ENCODE data around the gene COX5A. TPM values are rescaled to one million over a fixed set of nuclear protein-coding genes. Genes with fewer than 3 reads are reported as not detected.
"Not testable (repeated sequence)": the region's sequence is repeated elsewhere in the genome, so short reads cannot be mapped to it uniquely, and the experiment has no call there.

COX5A gene
- polyA plus RNA-seq, 2 donors = 196 to 331 TPM

DNA sequence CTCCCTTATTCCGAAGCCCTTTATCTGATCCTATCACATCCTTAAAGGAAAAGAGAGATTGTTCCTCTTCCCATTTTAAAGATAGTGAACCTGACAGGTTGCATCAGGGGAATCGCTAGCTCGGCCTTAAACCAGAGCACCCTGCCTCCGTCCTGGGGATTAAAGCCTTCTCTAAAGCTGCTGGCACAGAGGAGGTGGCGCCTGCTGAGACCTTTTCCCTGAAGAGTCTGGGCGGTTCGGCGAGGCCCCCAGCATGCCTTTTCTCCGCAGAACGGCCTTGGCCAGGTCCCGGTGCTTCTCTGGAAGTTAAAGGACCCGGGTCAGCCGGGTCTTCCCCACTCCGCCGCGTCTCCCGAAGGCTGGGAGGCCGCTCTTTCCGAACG is 31.8 kb downstream of the COX5A start:
- peaks cover 0 to 16% of the 10 kb centered on the region in 2 donors for H3K36me3 ChIP-seq (ENCODE audit: control insufficient read depth in 2 of 2, insufficient read depth in 2 of 2, low read length in 1 of 2)
- H3K9me3 ChIP-seq (ENCODE audit: control insufficient read depth in 2 of 2, insufficient read depth in 1 of 2, low read depth in 1 of 2, low read length in 1 of 2) = no peaks in the 10 kb centered on the region
- H3K4me3 ChIP-seq (ENCODE audit: low read depth in 1 of 2, low read length in 2 of 2) = peak overlapping the region; percentile 82 to 83
- no peaks in the 10 kb centered on the region for H3K27me3 ChIP-seq (ENCODE audit: control insufficient read depth in 1 of 2, insufficient read depth in 2 of 2, low read length in 2 of 2)
- 0% methylated on average over 20 of the region's 20 CpGs for WGBS, 2 donors
- peaks cover 4 to 16% of the 10 kb centered on the region in 2 donors for H3K4me1 ChIP-seq (ENCODE audit: control insufficient read depth in 2 of 2, insufficient read depth in 2 of 2, low read length in 1 of 2)
- peak overlapping the region; percentile 92 to 93 for H3K27ac ChIP-seq (ENCODE audit: low read depth in 2 of 2, low read length in 1 of 2)

DNA sequence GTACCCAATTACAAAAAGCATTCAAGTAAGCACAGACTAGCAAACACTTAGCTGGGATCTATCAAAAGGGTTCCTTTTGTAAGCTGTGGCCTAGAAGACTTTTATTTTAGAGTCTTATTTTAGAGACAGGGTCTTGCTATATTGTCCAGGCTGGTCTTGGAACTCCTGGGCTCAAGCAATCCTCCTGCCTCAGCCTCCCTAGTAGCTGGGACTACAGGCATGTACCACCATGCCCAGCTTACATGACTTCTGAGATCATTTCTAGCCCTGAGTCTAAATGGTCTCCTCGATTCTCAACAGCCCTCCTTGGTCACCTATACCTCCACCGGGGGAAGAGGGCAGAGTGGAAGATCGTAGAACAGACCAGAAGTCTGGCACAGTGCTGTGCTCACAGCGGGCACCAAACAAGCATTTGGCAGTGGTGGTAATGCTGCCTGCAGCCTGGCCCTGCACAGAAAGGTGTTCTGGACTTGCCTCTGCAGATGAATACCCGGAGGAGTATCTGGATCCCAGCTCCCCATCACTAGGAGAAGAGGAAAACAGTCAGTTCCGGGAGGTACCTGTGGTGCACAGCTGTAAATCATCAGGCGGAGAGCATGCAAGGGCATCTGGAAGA is 33.6 kb downstream of the COX5A start:
- H3K27ac ChIP-seq (ENCODE audit: low read depth in 2 of 2, low read length in 1 of 2) = no peak overlapping the region

DNA sequence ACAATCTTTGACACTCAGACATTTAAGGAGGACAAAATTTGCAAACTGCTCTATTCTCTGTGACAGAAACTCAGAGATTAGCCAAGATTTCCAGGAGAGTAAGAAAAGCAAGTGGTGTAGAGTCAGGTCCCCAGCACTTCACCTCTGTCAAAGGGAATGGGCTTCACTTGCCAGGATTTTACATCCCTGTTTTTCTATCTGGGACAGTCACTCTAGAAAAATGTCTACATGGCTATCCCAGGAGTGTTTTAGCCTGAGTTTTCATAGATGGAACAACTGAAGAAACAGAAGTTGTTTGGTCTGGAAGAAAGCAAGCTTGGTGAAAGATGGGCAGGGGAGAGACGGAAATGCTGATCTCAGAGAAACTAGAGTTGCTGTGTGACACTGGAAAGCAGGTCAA is 34.2 kb downstream of the COX5A start:
- 91 to 94% methylated on average over 1 of the region's 1 CpG for WGBS, 2 donors
- H3K9me3 ChIP-seq (ENCODE audit: control insufficient read depth in 2 of 2, insufficient read depth in 1 of 2, low read depth in 1 of 2, low read length in 1 of 2) = no peaks in the 10 kb centered on the region
- peaks cover 0 to 30% of the 10 kb centered on the region in 2 donors for H3K36me3 ChIP-seq (ENCODE audit: control insufficient read depth in 2 of 2, insufficient read depth in 2 of 2, low read length in 1 of 2)
- H3K27ac ChIP-seq (ENCODE audit: low read depth in 2 of 2, low read length in 1 of 2) = no peak overlapping the region
- H3K4me3 ChIP-seq (ENCODE audit: low read depth in 1 of 2, low read length in 2 of 2) = no peak overlapping the region
- peaks cover 4 to 16% of the 10 kb centered on the region in 2 donors for H3K4me1 ChIP-seq (ENCODE audit: control insufficient read depth in 2 of 2, insufficient read depth in 2 of 2, low read length in 1 of 2)
- no peaks in the 10 kb centered on the region for H3K27me3 ChIP-seq (ENCODE audit: control insufficient read depth in 1 of 2, insufficient read depth in 2 of 2, low read length in 2 of 2)

More for the DNA sequence above, 33.6 kb downstream of the COX5A start:
- Histone ChIP-seq H3K27me3 (ENCODE audit: control insufficient read depth in 1 of 2, insufficient read depth in 2 of 2, low read length in 2 of 2) (no peaks in the 10 kb centered on the region), H3K36me3 (ENCODE audit: control insufficient read depth in 2 of 2, insufficient read depth in 2 of 2, low read length in 1 of 2) (peaks cover 0 to 30% of the 10 kb centered on the region in 2 donors), H3K9me3 (ENCODE audit: control insufficient read depth in 2 of 2, insufficient read depth in 1 of 2, low read depth in 1 of 2, low read length in 1 of 2) (no peaks in the 10 kb centered on the region), H3K4me3 (ENCODE audit: low read depth in 1 of 2, low read length in 2 of 2) (peak overlapping the region in 1 of 2 donors; percentile 82), H3K4me1 (ENCODE audit: control insufficient read depth in 2 of 2, insufficient read depth in 2 of 2, low read length in 1 of 2) (peaks cover 4 to 16% of the 10 kb centered on the region in 2 donors)
- 90 to 96% methylated on average over 7 of the region's 7 CpGs for WGBS, 2 donors

GRCh38 chr15:74902295-74903075 is 35.4 kb downstream of the COX5A start:
- Histone ChIP-seq H3K27ac (ENCODE audit: low read depth in 2 of 2, low read length in 1 of 2) (peak overlapping the region; percentile 6 to 72), H3K27me3 (ENCODE audit: control insufficient read depth in 1 of 2, insufficient read depth in 2 of 2, low read length in 2 of 2) (no peaks in the 10 kb centered on the region), H3K36me3 (ENCODE audit: control insufficient read depth in 2 of 2, insufficient read depth in 2 of 2, low read length in 1 of 2) (peaks cover 0 to 34% of the 10 kb centered on the region in 2 donors), H3K4me3 (ENCODE audit: low read depth in 1 of 2, low read length in 2 of 2) (no peak overlapping the region), H3K9me3 (ENCODE audit: control insufficient read depth in 2 of 2, insufficient read depth in 1 of 2, low read depth in 1 of 2, low read length in 1 of 2) (no peaks in the 10 kb centered on the region), H3K4me1 (ENCODE audit: control insufficient read depth in 2 of 2, insufficient read depth in 2 of 2, low read length in 1 of 2) (peaks cover 4 to 16% of the 10 kb centered on the region in 2 donors)
- WGBS, 2 donors = 90 to 91% methylated on average over 4 of the region's 4 CpGs

- no peak overlapping the region for H3K4me3 ChIP-seq (ENCODE audit: low read depth in 1 of 2, low read length in 2 of 2)
- H3K27me3 ChIP-seq (ENCODE audit: control insufficient read depth in 1 of 2, insufficient read depth in 2 of 2, low read length in 2 of 2) = no peaks in the 10 kb centered on the region
- peaks cover 0 to 39% of the 10 kb centered on the region in 2 donors for H3K36me3 ChIP-seq (ENCODE audit: control insufficient read depth in 2 of 2, insufficient read depth in 2 of 2, low read length in 1 of 2)
- H3K27ac ChIP-seq (ENCODE audit: low read depth in 2 of 2, low read length in 1 of 2) = peak overlapping the region; percentile 69 to 72
- H3K4me1 ChIP-seq (ENCODE audit: control insufficient read depth in 2 of 2, insufficient read depth in 2 of 2, low read length in 1 of 2) = peaks cover 4 to 13% of the 10 kb centered on the region in 2 donors
- 11 to 14% methylated on average over 5 of the region's 5 CpGs for WGBS, 2 donors
- H3K9me3 ChIP-seq (ENCODE audit: control insufficient read depth in 2 of 2, insufficient read depth in 1 of 2, low read depth in 1 of 2, low read length in 1 of 2) = no peaks in the 10 kb centered on the region
Measured at GRCh38 chr15:74901612-74902063, 36.2 kb downstream of the COX5A start.

GRCh38 chr15:74897300-74897701 is 40.6 kb downstream of the COX5A start:
- WGBS, 2 donors = 78 to 87% methylated on average over 6 of the region's 6 CpGs
- peaks cover 0 to 29% of the 10 kb centered on the region in 2 donors for H3K36me3 ChIP-seq (ENCODE audit: control insufficient read depth in 2 of 2, insufficient read depth in 2 of 2, low read length in 1 of 2)

GRCh38 chr15:74896316-74896715 is 41.6 kb downstream of the COX5A start:
- Histone ChIP-seq H3K4me3 (ENCODE audit: low read depth in 1 of 2, low read length in 2 of 2) (no peak overlapping the region), H3K27ac (ENCODE audit: low read depth in 2 of 2, low read length in 1 of 2) (peak overlapping the region in 1 of 2 donors; percentile 51)

More at GRCh38 chr15:74897300-74897701, 40.6 kb downstream of the COX5A start:
- Histone ChIP-seq H3K27me3 (ENCODE audit: control insufficient read depth in 1 of 2, insufficient read depth in 2 of 2, low read length in 2 of 2) (no peaks in the 10 kb centered on the region), H3K9me3 (ENCODE audit: control insufficient read depth in 2 of 2, insufficient read depth in 1 of 2, low read depth in 1 of 2, low read length in 1 of 2) (no peaks in the 10 kb centered on the region), H3K4me3 (ENCODE audit: low read depth in 1 of 2, low read length in 2 of 2) (no peak overlapping the region), H3K27ac (ENCODE audit: low read depth in 2 of 2, low read length in 1 of 2) (peak overlapping the region in 1 of 2 donors; percentile 28), H3K4me1 (ENCODE audit: control insufficient read depth in 2 of 2, insufficient read depth in 2 of 2, low read length in 1 of 2) (peaks cover 0 to 13% of the 10 kb centered on the region in 2 donors)

DNA sequence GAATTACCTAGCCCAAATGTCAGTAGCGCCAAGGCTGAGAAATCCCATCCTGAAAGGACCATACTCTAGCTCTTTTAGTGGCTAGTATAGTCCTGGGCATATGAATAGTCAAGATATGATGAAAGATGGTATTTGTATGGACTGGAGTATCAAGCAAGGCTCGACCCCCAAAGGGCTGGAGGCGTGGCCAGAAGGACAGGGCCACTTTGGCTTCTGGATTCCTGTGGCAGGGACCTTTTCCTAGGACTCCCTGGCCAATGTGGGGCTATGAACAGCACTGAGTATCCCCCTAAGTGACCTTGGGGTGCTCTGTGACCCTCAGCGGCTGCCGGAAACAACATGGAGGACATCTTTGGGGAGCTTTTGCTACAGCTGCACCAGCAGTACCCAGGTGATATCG is 42.0 kb downstream of the COX5A start:
- H3K9me3 ChIP-seq (ENCODE audit: control insufficient read depth in 2 of 2, insufficient read depth in 1 of 2, low read depth in 1 of 2, low read length in 1 of 2) = no peaks in the 10 kb centered on the region
- peaks cover 0 to 30% of the 10 kb centered on the region in 2 donors for H3K36me3 ChIP-seq (ENCODE audit: control insufficient read depth in 2 of 2, insufficient read depth in 2 of 2, low read length in 1 of 2)
- peaks cover 0 to 11% of the 10 kb centered on the region in 2 donors for H3K4me1 ChIP-seq (ENCODE audit: control insufficient read depth in 2 of 2, insufficient read depth in 2 of 2, low read length in 1 of 2)
- H3K27me3 ChIP-seq (ENCODE audit: control insufficient read depth in 1 of 2, insufficient read depth in 2 of 2, low read length in 2 of 2) = no peaks in the 10 kb centered on the region
- no peak overlapping the region for H3K4me3 ChIP-seq (ENCODE audit: low read depth in 1 of 2, low read length in 2 of 2)
- peak overlapping the region in 1 of 2 donors; percentile 5 for H3K27ac ChIP-seq (ENCODE audit: low read depth in 2 of 2, low read length in 1 of 2)
- 92 to 95% methylated on average over 6 of the region's 6 CpGs for WGBS, 2 donors

More at GRCh38 chr15:74896316-74896715, 41.6 kb downstream of the COX5A start:
- H3K4me1 ChIP-seq (ENCODE audit: control insufficient read depth in 2 of 2, insufficient read depth in 2 of 2, low read length in 1 of 2) = peaks cover 0 to 11% of the 10 kb centered on the region in 2 donors
- H3K9me3 ChIP-seq (ENCODE audit: control insufficient read depth in 2 of 2, insufficient read depth in 1 of 2, low read depth in 1 of 2, low read length in 1 of 2) = no peaks in the 10 kb centered on the region
- 75 to 82% methylated on average over 3 of the region's 3 CpGs for WGBS, 2 donors
- H3K36me3 ChIP-seq (ENCODE audit: control insufficient read depth in 2 of 2, insufficient read depth in 2 of 2, low read length in 1 of 2) = peaks cover 0 to 32% of the 10 kb centered on the region in 2 donors
- no peaks in the 10 kb centered on the region for H3K27me3 ChIP-seq (ENCODE audit: control insufficient read depth in 1 of 2, insufficient read depth in 2 of 2, low read length in 2 of 2)

GRCh38 chr15:74894383-74894782 is 43.5 kb downstream of the COX5A start:
- not testable (repeated sequence) for H3K9me3 ChIP-seq (ENCODE audit: control insufficient read depth in 2 of 2, insufficient read depth in 1 of 2, low read depth in 1 of 2, low read length in 1 of 2); H3K4me3 ChIP-seq (ENCODE audit: low read depth in 1 of 2, low read length in 2 of 2); H3K27ac ChIP-seq (ENCODE audit: low read depth in 2 of 2, low read length in 1 of 2); H3K27me3 ChIP-seq (ENCODE audit: control insufficient read depth in 1 of 2, insufficient read depth in 2 of 2, low read length in 2 of 2)
- Histone ChIP-seq H3K36me3 (ENCODE audit: control insufficient read depth in 2 of 2, insufficient read depth in 2 of 2, low read length in 1 of 2) (peaks cover 0 to 18% of the 10 kb centered on the region in 2 donors), H3K4me1 (ENCODE audit: control insufficient read depth in 2 of 2, insufficient read depth in 2 of 2, low read length in 1 of 2) (peaks cover 0 to 18% of the 10 kb centered on the region in 2 donors)
- WGBS, 2 donors = 97 to 98% methylated on average over 7 of the region's 7 CpGs

Measured in esophagus (tissue), 2 donors.